MCF 10A (cell line): ENCODE measurements around the gene STARD13. TPM values are rescaled to one million over a fixed set of nuclear protein-coding genes. Genes with fewer than 3 reads are reported as not detected.

Experiments
- BruUV-seq: library from RNA; stranded (reverse); fragments of 400-500 nt; replicated peaks from 2 replicates; lab custom pipeline; 2021; lab: Mats Ljungman, UMichigan
- CTCF ChIA-PET: fragments of 300-600 bp; sonication (Branson Sonifier 250); formaldehyde crosslinking; extraction: SDS; loops from one replicate; lab custom pipeline; 2021; ENCODE audit warnings: antibody characterized with exemption, inconsistent platforms; lab: Yijun Ruan, JAX
- POLR2A ChIA-PET: fragments of 300-600, 350-650 bp; sonication (Branson Sonifier 250); formaldehyde crosslinking; extraction: SDS; loops from one replicate; lab custom pipeline; 2020; ENCODE audit warnings: antibody characterized with exemption, inconsistent platforms; lab: Yijun Ruan, JAX
- DNase-seq: peaks from one replicate; pipeline ENCODE4 v3.0.0-alpha.2; 2018; ENCODE audit not compliant: unreplicated experiment
- H3K27ac Mint-ChIP-seq: one replicate; pipeline ENCODE4 v1.8.0; 2022; ENCODE audit warnings: mild to moderate bottlenecking, low read depth, mixed read lengths; ENCODE audit not compliant: unreplicated experiment
- H3K27me3 Mint-ChIP-seq: one replicate; pipeline ENCODE4 v1.8.0; 2022; ENCODE audit warnings: mixed read lengths; ENCODE audit not compliant: insufficient read depth, unreplicated experiment
- H3K36me3 Mint-ChIP-seq: one replicate; pipeline ENCODE4 v1.8.0; 2022; ENCODE audit warnings: mild to moderate bottlenecking, moderate library complexity, mixed read lengths; ENCODE audit not compliant: insufficient read depth, unreplicated experiment
- H3K4me1 Mint-ChIP-seq: one replicate; pipeline ENCODE4 v1.8.0; 2022; ENCODE audit warnings: mixed read lengths; ENCODE audit not compliant: insufficient read depth, unreplicated experiment
- H3K4me3 Mint-ChIP-seq: one replicate; pipeline ENCODE4 v1.8.0; 2022; ENCODE audit warnings: mild to moderate bottlenecking, moderate library complexity, mixed read lengths; ENCODE audit not compliant: unreplicated experiment
- H3K9me3 Mint-ChIP-seq: one replicate; pipeline ENCODE4 v1.8.0; 2022; ENCODE audit warnings: mixed read lengths; ENCODE audit not compliant: unreplicated experiment
- intact Hi-C: fragments of 100-400 bp; cut with micrococcal nuclease; formaldehyde crosslinking; loops from 2 replicates; pipeline ENCODE4 v1.14.1; 2022
- total RNA-seq: library from RNA; stranded (reverse); gene quantifications from 2 replicates; pipeline ENCODE4 v1.2.3, GENCODE V29; 2022
- TF ChIP-seq, protein P1 (sequence below): fragments of 200-600 bp; IDR thresholded peaks from one replicate; pipeline ENCODE4 v1.8.0; 2022; ENCODE audit warnings: antibody characterized with exemption, mild to moderate bottlenecking; ENCODE audit not compliant: unreplicated experiment

The STARD13 gene
- total RNA-seq, 1 experiment from 2014 or later: 31.9 TPM

DNA sequence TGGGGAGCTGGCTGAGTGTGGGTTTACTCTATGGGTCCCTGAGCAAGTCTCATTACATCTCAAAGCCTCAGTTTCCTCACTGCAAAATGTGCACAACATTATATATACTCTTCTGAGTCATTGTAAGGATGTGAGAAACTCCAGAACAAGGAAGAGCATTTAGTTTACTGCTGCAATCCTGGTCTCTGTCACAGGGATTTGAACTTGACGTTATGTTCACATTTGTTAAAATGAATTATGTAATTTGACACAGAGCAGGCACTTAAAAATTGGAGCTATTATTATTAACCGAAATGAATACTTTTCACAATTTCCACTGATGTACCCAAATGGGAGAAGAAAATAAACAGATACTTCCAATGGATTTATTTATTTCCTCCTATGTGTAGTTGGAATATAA lies 101.0 kb downstream of the STARD13 start:
- Mint-ChIP-seq H3K27ac (peak overlapping the region; percentile 17), H3K9me3 (no peaks in the 10 kb centered on the region), H3K4me1 (peaks cover 38% of the 10 kb centered on the region), H3K27me3 (no peaks in the 10 kb centered on the region), H3K36me3 (peaks cover 70% of the 10 kb centered on the region), H3K4me3 (no peak overlapping the region)
- TF ChIP-seq, protein P1, sequence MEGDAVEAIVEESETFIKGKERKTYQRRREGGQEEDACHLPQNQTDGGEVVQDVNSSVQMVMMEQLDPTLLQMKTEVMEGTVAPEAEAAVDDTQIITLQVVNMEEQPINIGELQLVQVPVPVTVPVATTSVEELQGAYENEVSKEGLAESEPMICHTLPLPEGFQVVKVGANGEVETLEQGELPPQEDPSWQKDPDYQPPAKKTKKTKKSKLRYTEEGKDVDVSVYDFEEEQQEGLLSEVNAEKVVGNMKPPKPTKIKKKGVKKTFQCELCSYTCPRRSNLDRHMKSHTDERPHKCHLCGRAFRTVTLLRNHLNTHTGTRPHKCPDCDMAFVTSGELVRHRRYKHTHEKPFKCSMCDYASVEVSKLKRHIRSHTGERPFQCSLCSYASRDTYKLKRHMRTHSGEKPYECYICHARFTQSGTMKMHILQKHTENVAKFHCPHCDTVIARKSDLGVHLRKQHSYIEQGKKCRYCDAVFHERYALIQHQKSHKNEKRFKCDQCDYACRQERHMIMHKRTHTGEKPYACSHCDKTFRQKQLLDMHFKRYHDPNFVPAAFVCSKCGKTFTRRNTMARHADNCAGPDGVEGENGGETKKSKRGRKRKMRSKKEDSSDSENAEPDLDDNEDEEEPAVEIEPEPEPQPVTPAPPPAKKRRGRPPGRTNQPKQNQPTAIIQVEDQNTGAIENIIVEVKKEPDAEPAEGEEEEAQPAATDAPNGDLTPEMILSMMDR: no peak
- intact Hi-C loops: no loop called here
- DNase-seq: no peak
- POLR2A ChIA-PET: interaction anchor here (0.8 to 3.3 kb wide), 2 partner anchors 10 to 12 kb away, joined by 3 to 7 read pairs; no protein-coding TSS in a partner anchor
- CTCF ChIA-PET: interaction anchor here (0.6 to 2.0 kb wide), 4 partner anchors 23 to 68 kb away, joined by 3 to 5 read pairs (median 4); no protein-coding TSS in a partner anchor
- BruUV-seq: no TSS peak

DNA sequence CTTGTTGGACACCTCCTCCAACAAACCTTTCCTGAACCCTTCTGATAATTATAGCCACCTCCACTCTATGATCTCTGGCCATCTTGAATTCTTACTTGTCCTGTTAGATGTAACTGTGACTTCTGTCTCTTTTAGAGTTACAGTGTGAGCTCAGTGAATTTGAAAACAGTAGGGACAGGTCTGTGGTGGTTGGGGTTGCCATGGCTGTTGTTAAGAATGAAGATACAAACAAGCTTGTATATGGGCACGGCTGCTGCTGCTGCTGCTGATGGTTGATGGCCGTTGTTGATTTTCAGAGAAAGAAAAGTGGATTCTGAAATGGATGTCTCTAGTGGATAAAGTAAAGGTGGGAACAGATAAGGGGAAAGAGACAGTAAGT lies 101.5 kb downstream of the STARD13 start:
- peaks cover 70% of the 10 kb centered on the region for H3K36me3 Mint-ChIP-seq
- BruUV-seq: no TSS peak
- intact Hi-C loops: no loop called here

DNA sequence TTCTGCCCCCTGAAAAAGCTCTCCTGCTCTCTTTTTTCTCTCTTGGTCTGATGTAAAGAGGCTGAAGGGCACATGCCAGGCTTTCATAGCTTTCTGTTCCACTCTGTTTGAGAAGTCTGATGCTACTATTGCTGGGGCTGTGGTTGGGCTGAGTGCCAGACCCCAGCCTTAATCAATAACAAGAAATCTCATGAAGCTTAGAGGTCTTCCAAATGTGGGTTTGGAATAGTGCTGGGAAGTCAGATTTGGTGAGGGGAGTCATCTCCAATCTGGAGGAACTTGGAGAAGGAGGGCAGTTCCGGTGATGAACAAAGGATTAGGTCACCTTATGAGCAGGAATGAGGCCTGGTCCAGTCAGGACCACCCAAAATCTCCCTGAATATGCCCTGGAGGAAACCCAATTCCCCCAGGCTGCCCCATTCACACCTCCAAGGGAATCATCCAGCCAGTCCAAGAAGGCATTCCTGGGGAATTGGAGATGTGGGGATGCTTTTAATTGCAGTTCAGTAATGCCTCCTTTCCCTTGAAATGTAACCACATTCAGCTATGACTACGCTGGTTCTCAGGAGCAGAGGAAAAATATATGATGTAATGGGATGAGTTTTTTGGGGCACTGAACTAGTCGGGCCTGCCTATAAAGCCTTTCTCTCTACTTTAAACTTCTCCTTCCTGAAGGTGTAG lies 102.0 kb downstream of the STARD13 start:
- no peaks in the 10 kb centered on the region for H3K9me3 Mint-ChIP-seq
- H3K27ac Mint-ChIP-seq: peak overlapping the region; percentile 17
- POLR2A ChIA-PET: interaction anchor here (0.6 to 3.3 kb wide), 7 partner anchors 9 to 1278 kb away, joined by 3 to 7 read pairs (median 4); no protein-coding TSS in a partner anchor
- H3K4me1 Mint-ChIP-seq: peaks cover 30% of the 10 kb centered on the region
- peaks cover 70% of the 10 kb centered on the region for H3K36me3 Mint-ChIP-seq
- CTCF ChIA-PET: interaction anchor here (0.7 to 2.0 kb wide), 3 partner anchors 24 to 46 kb away, joined by 3 to 5 read pairs (median 5); no protein-coding TSS in a partner anchor
- no peak for DNase-seq
- BruUV-seq: no TSS peak
- H3K4me3 Mint-ChIP-seq: no peak overlapping the region
- intact Hi-C loops: no loop called here
- TF ChIP-seq, protein P1: no peak
- no peaks in the 10 kb centered on the region for H3K27me3 Mint-ChIP-seq

More for the DNA sequence above, 101.5 kb downstream of the STARD13 start:
- ChIA-PET CTCF (interaction anchor here (0.7 to 2.0 kb wide), 3 partner anchors 23 to 46 kb away, joined by 3 to 5 read pairs (median 5); no protein-coding TSS in a partner anchor), POLR2A (interaction anchor here (0.8 to 3.3 kb wide), 3 partner anchors 10 to 15 kb away, joined by 3 to 7 read pairs (median 4); no protein-coding TSS in a partner anchor)
- DNase-seq: no peak
- TF ChIP-seq, protein P1: no peak
- peaks cover 34% of the 10 kb centered on the region for H3K4me1 Mint-ChIP-seq
- H3K4me3 Mint-ChIP-seq: no peak overlapping the region
- no peaks in the 10 kb centered on the region for H3K9me3 Mint-ChIP-seq
- H3K27ac Mint-ChIP-seq: peak overlapping the region; percentile 17
- H3K27me3 Mint-ChIP-seq: no peaks in the 10 kb centered on the region

DNA sequence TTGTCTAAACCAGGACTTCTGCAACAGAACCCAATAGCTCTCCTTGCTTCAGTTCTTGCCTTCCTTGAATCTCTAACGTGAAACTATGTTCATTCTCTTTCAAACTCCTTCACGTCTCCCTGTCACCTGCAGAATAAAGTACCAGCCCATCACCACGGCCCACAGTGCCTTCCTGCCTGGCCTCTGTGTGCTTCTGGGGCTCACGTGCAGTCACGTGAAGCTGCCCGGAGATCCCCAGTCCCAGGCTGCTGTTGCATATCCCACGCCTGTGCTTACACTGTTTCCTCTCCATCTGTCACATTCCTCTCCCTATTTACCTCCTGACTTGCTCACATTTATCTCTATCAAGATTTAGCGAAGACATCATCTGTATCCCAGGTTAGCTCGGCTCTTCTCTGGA lies 102.8 kb downstream of the STARD13 start:
- no peaks in the 10 kb centered on the region for H3K9me3 Mint-ChIP-seq
- CTCF ChIA-PET: interaction anchor here (0.6 kb wide), 1 partner anchor 633 kb away, joined by 3 read pairs; no protein-coding TSS in a partner anchor
- no peak overlapping the region for H3K4me3 Mint-ChIP-seq
- intact Hi-C loops: no loop called here
- POLR2A ChIA-PET: interaction anchor here (0.8 to 3.3 kb wide), 5 partner anchors 9 to 18 kb away, joined by 3 to 7 read pairs (median 4); no protein-coding TSS in a partner anchor
- no peak overlapping the region for H3K27ac Mint-ChIP-seq
- no peak for DNase-seq
- BruUV-seq: no TSS peak
- peaks cover 22% of the 10 kb centered on the region for H3K4me1 Mint-ChIP-seq
- TF ChIP-seq, protein P1: no peak
- no peaks in the 10 kb centered on the region for H3K27me3 Mint-ChIP-seq
- H3K36me3 Mint-ChIP-seq: peaks cover 63% of the 10 kb centered on the region
